NCI-H510A (cell line): Measurements from ENCODE around the gene WNT6.

Experiments used
- DNase-seq: peaks from one replicate; lab custom pipeline; 2025; lab: John Stamatoyannopoulos, UW

WNT6 gene

DNA sequence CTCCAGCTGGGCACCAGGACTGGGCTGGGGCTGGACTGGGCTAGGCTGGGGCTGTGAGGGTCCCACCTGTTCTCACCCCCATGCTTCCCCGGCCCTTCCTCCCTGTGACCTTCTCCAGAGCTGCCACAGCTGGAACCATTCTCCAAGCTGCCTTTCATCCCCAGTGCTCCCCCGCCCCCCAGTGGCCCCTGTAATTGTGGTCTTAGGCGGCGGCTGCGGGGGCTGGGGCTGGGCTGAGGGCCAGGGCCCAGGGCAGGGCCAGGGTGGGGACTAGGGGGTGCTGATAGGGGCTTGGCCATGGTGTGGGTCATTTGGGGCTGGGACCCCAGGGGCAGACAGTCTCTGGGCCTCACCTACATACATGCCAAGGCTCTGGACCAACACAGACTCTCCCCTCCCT, 18.3 kb downstream of the WNT6 start:
- DNase-seq: no peak

DNA sequence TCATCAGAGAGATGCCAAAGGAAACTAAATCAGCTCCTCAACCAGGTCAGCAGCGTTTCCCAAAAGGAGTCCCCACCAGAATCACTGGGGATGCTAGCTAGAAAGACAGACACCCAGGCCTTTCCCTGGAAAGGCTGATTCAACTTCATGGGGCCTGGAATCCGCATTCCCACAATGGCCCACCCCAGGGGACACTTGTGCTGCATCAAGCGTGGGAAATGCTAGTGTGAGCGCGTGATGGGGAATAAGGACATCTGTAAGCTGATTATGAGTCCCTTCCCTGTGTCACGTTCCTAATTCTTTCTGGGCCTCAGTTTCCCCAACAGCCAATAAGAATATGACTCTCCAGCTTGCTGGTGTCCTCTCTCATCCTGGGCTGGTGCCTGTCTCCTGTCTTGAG, 18.9 kb downstream of the WNT6 start:
- no peak for DNase-seq

DNA sequence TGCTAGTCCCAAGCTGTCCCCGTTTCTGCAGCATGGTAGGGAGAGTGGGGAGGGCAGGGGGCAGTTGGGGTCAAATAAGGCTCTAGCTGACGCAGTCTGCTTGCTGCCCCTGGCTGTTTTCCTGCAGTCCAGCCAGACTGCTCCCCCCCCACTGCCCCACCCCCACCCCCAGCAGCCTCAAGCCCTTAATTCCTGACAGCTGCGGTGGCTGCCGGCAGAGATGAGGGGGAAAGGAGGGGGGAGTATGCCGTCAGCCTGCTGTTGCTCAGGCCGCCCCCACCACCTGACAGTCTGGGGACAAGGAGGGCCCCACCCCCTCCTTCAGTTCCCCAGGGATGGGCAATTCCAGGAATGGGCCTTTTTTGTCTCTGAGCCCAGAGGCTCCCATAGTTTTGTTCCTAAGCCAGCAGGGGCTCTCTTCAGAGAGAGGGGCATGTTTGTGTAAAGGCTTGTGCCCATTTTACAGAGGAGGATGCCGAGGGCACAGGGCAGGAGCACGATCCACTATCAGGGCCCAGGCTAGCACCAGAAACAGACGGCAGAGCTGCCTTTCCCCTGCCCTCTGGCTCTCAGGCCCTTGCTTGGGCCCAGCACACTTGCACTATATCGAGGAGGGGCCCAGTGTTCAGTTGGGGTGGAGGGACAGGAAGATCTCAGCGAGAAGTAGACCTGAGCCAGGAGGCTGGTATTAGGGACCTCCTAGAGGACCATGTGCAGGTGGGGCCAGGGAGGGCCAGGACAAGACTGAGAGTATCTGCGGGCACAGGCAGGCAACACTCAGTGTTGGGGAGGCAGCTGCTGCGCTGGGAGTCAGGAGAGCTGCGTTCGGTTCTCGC, 19.5 kb downstream of the WNT6 start:
- DNase-seq: no peak

DNA sequence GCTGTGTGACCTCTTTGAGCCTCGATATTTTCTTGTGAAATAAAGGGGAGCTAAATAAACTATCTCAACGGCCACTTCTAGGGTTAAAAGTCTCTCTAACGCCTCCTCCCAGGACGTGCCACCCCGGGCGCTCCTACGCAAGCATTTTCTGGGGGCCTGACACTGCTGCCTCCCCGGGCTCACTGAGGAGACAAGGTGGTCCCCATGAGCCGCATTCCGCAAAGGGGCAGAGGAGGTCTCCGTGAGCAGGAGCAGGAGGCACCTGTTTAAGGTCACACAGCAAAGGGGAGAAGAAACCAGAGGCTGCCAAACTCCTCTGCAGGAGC, 20.1 kb downstream of the WNT6 start:
- no peak for DNase-seq

DNA sequence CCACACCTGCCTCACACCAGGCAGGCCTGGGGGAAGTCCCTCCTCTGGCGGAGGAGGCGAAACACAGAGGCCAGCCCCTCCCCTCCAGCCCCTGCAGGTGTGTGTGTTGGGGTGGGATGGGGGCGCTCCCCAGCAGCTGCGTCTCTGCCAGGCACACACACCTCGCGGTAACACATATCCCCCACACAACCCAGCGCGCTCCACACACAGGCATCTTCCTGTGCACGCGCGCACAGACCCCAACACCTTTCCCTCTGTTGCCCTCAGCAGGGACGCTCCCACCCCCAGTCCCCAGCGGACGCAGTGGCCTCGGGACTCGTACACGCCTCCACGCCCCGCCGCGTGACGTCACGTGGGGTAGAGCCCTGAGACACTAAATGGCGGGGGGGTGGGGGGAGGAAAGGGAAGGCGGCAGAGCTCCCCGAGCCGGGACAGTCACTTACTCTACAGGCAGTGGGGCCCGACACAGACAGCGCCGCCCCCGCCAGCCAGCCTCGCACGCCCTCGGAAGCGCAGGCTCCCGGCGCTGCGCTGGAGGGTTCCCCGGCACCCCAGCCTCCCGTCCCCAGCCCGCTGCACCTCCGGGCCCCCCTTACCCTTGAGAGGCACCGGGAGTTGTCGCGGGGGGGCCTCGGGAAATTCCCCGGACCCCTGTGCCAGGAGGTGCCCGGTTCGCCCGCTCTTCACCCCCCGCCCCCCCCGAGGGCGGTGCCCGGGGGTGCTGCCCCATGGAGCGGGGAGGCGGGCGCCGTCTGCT, 20.7 kb downstream of the WNT6 start, which contains the start of gene WNT10A:
Gene WNT10A, plus strand, starts transcription at position 751 of the 757 bp plus-strand sequence. CDS start 144 bp downstream, outside the sequence.
- no peak for DNase-seq

DNA sequence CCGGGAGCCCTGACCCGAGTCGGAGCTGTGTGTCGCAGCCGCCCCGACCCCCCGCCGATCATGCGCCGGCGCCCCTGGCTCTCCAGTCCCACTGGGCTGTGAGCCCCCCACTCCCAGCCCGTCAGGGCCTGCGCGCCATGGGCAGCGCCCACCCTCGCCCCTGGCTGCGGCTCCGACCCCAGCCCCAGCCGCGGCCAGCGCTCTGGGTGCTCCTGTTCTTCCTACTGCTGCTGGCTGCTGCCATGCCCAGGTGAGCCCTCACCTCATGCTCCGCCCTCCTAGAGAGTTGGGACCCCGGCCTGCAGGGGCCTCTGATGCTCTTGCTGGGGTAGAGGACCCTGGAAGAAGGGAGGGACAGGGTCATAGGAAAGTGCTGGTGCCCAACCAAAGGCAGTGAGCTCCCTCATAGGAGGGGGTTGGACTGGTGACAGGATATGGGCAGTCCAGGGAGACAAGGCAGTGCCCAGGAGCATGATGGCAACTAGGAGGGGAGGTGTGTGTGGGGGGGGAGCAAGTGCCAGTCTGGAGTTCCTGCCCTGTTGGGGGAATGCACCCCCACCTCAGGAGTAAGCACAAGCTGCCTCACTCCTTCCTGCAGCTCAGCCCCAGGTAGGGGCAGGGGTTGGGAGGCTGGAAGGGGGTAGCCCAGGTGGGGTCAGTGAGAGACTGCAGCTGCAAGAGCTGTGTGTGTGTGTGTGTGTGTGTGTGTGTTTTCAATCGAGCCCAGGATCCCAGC, 21.4 kb downstream of the WNT6 start:
- DNase-seq: no peak

DNA sequence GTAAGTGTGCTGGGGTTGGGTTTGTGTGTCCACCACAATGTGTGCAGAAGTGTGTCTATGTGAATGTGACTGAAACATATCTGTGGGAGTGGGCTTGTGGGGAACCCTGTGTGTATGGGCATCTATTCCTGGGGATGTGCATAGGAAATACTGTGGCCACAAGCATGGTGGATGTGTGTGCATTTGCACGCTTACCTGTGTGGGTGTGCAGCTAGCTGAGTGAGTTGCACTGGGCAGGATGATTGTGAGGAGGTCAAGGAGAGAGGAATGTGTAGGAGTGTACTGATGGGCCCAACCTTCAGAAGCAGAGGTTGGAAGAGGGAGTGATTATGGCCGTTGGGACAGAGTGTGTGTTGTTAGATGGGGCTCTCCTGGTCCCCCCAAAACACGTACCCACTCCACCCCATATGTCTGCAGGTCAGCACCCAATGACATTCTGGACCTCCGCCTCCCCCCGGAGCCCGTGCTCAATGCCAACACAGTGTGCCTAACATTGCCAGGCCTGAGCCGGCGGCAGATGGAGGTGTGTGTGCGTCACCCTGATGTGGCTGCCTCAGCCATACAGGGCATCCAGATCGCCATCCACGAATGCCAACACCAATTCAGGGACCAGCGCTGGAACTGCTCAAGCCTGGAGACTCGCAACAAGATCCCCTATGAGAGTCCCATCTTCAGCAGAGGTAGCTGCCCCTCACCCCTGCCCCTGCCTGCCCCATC, 22.3 kb downstream of the WNT6 start:
- no peak for DNase-seq

DNA sequence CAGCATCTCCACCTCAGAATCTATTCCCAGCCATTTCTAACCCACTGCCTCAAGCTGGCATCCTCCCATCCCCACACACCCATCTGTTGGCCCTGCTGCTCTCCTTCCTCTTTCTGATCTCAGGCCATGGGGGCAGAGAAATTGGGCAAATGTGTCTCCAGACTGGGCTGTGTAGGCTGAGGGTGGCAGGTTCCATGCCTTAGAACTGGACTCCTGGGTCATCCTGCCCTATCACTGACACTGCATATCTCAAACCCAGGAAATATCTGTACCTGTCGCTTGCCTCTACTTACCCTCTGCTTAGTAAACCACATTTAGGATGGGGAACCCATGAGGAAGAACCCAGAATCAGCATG, 22.8 kb downstream of the WNT6 start:
- DNase-seq: no peak

DNA sequence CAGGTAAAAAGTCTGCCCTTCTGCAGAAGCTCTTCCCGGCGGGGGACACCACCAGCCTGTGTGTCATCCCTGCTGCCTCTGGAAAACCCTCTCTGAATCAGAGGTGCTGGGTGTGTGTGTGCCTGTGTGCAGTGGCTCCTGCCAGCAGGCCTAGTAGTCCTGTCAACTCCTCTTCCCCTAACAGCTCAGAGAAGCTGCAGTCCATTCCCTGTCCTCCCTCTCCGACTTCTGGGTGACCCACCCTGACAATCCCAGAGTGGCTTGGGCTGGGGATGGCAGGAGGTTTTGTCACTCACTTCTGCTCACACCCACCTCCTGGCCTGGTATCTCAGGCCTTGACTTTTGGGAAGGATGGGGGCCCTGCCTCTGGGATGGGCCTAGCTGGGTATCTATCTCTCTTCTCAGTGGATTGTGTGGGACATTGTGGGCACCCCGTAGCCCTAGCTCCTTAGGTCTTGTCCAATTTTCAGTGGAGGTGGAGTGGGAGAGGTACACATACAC, 23.3 kb downstream of the WNT6 start:
- no peak for DNase-seq

DNA sequence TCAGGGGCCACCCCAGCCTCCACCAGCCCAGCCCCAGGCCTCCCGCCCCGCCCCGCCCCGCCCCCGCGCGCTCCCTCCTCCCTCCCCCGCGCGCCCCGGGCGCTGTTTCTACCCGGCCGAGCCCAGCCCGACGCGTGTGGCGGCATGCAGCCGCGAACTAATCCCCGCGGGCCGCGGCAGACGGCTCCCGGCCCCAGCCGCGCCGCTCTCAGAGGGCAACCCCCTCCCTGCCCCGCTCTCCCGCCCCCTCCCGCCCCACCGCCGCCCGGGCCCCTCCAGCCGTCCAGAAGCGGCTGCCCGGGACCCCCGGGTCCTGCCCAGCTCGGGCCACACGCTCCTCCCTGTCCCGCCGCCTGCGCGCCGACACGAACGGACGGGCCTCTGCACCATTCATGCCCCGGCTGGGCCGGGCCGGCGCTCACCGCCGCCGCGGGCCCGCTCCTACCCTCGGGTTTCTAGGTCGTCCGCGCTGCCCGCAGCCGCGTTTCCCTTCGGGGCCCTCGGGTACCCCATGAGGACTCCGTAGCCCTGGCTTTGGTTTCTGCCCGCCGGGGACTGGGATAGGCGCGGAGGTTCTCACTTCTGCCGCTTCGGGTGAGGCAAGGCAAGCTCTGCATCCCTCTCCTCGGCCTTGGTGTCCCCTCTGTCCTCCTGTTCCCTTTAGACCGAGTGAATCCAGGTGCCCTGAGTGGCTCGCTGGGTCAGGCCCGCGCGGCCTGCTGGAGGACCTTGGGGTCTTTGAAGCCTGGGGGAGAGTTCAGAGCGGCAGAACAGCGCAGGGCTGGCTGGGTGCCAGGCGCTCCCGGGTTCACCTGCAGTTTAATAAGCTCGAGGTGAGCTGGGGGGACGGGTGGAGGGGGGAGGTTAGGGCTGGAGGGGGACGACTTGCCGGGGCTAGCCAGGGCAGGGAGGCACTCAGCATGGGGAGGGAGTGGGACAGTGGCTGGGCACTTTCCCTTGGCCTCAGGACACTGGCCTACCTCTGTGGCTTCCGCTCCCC, 24.2 kb downstream of the WNT6 start:
- DNase-seq: no peak

DNA sequence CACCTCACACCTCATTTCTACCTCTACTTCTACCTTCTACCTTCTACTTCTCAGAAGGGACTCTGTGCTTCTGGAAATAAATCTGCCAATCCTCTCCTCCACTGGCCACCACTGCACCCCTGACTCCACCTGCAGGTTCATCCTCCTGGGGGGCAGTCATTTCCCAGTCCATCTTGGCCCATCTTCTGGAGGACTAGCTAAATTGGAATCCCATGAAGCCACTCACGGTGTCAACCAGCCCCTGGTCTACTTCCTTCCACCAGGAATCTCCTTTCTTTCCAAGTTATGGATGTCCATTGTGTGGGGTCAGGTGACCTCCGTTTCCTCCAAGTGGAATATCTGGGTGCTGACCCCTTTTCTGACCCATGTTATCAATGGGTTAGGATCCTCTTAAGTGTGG, 24.9 kb downstream of the WNT6 start:
- DNase-seq: no peak

DNA sequence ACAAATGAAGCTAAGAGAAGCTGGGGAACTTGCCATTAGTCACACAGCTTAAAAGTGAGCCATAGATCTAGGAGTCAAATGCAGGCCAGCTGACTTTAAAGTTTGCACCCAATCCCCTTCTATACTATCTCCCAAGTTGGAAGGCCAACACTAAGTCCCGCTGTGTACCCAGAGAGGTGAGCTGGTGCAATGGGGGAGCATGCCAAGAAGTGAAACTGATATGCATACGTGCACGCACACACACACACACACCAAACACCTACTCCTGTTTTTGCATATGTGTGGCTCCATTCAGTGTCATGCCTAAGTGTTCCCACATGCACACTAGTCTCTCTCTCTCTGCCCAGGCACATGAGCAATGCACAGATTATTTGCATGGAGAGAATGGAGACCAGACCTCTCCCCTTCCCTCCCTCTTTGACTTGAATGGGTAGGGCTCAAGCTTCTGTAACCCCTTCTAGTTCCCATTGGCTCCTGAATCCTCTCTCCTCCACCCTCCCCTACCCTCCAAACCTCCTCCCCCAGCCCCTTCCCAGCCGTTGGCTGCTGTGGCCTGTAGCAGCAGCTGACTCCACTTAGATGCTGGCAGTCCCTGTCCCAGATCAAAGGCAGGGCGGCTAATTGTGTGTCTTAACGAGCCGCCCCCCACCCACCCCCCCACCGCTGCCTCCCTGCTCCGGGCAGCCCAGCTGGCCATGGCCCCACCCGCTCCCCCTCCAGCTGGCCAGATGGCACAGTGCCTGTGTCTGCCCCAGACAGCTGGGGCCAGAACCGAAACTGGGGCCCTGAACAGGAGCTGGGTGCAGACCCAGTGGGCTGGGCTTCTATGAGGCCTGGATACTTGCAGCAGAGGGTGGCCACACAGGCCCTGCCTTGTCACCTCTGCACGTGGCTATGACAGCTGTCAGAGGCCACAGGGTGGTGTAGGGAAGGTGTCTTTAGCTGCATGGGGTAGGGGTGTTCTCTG, 26.7 kb downstream of the WNT6 start:
- peak; percentile 77 for DNase-seq

DNA sequence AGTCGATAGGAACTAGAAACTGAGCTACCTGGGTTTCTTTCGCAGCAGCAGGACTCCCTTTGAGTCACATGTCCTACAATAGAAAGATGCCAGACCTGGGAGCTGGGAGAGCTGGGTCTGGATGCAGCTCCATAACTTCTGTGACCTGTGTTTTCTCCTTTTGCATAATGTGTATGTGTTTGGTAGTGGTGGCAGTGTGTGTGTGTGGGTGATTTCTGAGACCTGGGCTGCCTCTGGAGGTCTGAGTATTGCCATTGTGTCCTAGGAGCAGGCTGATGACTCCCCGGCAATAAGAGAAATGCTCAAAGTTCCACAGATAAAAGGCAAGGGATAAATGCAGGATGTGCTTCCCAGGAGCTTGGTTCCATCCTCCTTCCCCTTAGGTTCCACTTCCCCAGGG, 27.5 kb downstream of the WNT6 start:
- no peak for DNase-seq

DNA sequence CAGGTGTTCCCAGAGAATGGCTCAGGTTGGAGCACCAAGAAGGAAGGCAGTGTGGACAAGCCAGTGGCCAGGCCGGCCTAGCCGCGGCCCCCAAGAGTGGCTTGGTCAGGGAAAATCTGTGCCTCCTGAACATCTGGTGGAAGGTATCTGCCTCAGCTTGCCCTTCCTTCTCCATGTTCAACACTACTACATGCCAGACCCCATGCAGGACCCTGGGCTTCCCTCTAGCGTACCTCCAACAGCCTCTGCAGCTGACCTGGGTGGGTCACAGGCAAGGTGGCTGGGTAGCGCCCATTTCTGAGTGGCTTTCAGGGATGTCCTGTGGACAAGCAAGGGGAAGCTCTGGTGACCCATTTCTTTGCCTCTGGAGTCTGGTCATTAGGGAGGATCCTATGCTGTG, 28.7 kb downstream of the WNT6 start:
- no peak for DNase-seq

DNA sequence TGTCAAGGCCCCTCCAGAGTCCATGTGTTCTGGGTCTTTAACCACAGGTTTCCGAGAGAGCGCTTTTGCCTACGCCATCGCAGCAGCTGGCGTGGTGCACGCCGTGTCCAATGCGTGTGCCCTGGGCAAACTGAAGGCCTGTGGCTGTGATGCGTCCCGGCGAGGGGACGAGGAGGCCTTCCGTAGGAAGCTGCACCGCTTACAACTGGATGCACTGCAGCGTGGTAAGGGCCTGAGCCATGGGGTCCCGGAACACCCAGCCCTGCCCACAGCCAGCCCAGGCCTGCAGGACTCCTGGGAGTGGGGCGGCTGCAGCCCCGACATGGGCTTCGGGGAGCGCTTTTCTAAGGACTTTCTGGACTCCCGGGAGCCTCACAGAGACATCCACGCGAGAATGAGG, 30.3 kb downstream of the WNT6 start:
- DNase-seq: no peak

DNA sequence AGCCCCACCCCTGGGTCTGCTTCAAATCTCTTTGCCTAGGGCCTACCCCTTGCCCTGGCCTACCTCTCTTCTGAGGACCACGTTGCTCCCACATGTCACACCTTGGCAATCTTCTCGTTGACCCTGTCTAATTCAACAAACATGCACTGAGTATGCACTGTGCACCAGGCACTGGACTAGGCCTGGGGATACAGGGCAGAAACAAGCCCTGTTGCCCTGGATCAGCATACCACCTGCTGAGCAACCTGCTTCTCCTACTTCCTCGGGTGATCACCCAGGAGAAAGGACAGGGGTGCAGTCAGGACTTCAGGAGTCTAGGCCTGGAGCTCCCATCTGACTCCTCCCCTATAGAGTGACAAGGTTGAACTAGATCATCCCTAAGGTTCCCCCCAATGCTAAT, 30.8 kb downstream of the WNT6 start:
- DNase-seq: no peak

DNA sequence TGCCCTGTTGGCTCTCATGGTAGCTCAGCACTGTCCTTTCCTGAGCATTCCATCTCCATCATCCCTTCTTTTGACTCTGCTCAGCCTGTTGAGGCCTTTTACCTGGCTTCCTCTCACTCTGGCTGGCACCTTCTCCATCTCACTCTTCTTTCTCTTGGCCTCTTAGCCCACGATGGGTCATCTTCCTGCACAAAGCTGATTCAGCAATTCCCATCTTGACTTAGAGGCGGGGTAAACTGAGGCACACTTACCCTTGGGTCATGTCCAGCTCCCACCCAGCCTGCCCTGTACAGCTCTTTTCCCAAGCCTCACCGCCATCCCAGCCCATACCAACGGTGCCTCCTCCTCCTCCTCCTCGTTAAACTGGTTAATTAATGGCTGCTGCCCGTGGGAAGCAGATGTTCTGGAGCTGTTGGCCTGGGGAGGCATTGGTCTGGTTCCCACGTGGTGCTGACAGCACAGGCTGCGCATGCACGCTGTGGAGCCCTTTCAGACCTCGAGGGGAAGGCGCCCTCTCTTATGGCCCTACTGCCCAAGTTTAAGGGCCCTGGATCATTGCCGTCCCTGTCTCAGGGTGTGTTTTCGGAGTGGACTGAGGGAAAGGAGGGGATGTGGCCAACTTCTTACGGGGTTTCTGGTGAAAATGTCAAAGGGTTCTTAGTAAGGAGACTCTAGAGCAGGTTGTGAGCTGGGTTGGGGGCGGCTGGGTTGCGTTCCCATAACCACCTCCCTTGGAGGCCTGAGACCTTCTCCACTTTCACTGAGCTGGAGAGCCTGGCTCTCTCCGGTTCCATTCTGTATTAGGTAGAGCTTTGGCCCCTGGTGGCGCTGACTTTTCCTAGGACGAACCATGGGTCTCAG, 31.9 kb downstream of the WNT6 start:
- no peak for DNase-seq

DNA sequence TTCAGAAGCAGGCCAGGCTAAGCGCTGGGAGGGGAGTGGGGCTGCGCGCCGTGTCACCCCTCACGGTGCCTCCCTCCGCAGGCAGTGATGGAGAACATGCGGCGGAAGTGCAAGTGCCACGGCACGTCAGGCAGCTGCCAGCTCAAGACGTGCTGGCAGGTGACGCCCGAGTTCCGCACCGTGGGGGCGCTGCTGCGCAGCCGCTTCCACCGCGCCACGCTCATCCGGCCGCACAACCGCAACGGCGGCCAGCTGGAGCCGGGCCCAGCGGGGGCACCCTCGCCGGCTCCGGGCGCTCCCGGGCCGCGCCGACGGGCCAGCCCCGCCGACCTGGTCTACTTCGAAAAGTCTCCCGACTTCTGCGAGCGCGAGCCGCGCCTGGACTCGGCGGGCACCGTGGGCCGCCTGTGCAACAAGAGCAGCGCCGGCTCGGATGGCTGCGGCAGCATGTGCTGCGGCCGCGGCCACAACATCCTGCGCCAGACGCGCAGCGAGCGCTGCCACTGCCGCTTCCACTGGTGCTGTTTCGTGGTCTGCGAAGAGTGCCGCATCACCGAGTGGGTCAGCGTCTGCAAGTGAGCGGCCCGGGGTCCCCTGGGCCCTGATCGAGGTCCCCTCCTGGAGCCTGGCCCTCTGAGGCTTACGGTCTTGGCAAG, 33.2 kb downstream of the WNT6 start:
- peak; percentile 60 for DNase-seq
